Measurements from ENCODE around the gene TNFRSF18.

TNFRSF18 gene

DNA sequence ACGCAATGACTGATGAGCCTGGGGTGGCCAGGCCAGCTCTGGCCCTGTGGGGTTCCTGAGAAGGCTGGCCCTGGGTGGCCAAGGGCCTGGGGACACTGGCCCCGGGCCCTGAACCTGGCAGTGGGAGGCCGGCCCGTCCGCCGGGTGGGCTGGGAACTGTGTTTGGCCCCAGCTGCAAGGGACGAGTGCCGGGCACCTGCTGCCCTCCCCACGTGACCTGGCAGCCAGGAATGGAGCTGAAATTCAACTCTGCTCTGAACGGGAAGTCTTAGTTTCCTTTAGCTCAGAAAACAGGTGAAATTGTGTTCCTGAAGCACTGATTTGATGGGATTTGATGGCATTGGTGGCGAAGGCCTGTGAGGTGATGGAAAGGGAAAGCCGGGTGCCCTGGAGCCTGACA is 40.9 kb downstream of the TNFRSF18 start:
- H3K79me2 ChIP-seq (ENCODE audit: control insufficient read depth, low read length): no peaks in the 10 kb centered on the region
- no peaks in the 10 kb centered on the region for H4K20me1 ChIP-seq (ENCODE audit: control insufficient read depth, insufficient read depth, low read depth, low read length)
- H3K27me3 ChIP-seq (ENCODE audit: control insufficient read depth, low read length): peaks cover 21% of the 10 kb centered on the region
- no peaks in the 10 kb centered on the region for H3K36me3 ChIP-seq (ENCODE audit: control insufficient read depth, low read length)
- H3K4me2 ChIP-seq (ENCODE audit: low read length): no peak overlapping the region
- no peak overlapping the region for H3K27ac ChIP-seq (ENCODE audit: low read depth, low read length)
- H3K9me2 ChIP-seq (replicated peaks; ENCODE audit: control insufficient read depth, low read length): no peaks in the 10 kb centered on the region
- no peak overlapping the region for H3K4me3 ChIP-seq (ENCODE audit: low read length)
- no peaks in the 10 kb centered on the region for H3K9me3 ChIP-seq (ENCODE audit: control insufficient read depth, insufficient read depth, low read length)
- H3K4me1 ChIP-seq (ENCODE audit: control insufficient read depth, low read length): peaks cover 13% of the 10 kb centered on the region
- no peaks in the 10 kb centered on the region for H3F3A ChIP-seq (ENCODE audit: control insufficient read depth, insufficient read depth)
- TF ChIP-seq EZH2phosphoT487 (IDR thresholded peaks at IDR 0.05; ENCODE audit: borderline replicate concordance, low read length): no peak
- TF ChIP-seq, protein P1, sequence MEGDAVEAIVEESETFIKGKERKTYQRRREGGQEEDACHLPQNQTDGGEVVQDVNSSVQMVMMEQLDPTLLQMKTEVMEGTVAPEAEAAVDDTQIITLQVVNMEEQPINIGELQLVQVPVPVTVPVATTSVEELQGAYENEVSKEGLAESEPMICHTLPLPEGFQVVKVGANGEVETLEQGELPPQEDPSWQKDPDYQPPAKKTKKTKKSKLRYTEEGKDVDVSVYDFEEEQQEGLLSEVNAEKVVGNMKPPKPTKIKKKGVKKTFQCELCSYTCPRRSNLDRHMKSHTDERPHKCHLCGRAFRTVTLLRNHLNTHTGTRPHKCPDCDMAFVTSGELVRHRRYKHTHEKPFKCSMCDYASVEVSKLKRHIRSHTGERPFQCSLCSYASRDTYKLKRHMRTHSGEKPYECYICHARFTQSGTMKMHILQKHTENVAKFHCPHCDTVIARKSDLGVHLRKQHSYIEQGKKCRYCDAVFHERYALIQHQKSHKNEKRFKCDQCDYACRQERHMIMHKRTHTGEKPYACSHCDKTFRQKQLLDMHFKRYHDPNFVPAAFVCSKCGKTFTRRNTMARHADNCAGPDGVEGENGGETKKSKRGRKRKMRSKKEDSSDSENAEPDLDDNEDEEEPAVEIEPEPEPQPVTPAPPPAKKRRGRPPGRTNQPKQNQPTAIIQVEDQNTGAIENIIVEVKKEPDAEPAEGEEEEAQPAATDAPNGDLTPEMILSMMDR (IDR thresholded peaks at IDR 0.05; ENCODE audit: low read depth, low read length, poor library complexity, severe bottlenecking): no peak

DNA sequence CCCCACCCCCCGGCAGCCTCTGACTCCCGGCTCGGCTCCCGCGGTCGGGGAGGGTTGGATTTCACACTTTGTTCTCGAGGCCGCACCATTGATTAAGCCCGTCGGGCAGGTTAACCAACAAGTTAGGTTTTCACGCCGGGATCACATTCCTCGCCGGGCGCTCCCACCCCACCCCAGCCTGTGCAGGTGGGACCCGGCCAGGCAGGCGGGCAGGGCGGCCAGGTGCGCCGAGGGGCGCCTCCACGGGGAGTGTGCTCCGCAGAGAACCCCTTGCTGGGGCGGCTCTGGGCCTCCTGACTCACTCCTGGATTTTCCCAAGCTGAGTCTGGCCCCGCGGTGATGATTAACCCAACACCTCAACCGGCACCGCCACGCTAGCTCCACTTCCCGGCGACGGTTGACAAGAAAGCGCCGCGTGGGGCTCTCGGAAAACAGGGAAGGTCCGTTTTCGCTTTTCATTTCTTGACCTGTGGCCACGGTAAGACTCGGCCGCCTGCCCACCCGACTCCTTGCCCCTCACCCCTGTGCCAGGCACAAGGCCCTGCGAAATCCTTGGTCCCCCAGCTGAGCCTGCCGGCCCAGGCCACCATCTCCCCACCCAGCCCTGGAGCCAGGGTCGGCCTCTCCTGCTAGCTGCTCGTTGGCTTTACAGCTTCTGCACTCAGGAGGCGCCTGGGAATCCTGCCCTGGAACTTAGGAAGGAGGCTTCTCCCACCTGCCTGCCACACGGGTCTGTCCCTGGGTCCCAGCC is 41.5 kb downstream of the TNFRSF18 start:
- TF ChIP-seq, protein P1 (IDR thresholded peaks at IDR 0.05; ENCODE audit: low read depth, low read length, poor library complexity, severe bottlenecking): no peak
- no peak for TF ChIP-seq EZH2phosphoT487 (IDR thresholded peaks at IDR 0.05; ENCODE audit: borderline replicate concordance, low read length)
- H3K79me2 ChIP-seq (ENCODE audit: control insufficient read depth, low read length): no peaks in the 10 kb centered on the region
- no peaks in the 10 kb centered on the region for H3K9me3 ChIP-seq (ENCODE audit: control insufficient read depth, insufficient read depth, low read length)
- H3K4me2 ChIP-seq (ENCODE audit: low read length): no peak overlapping the region
- no peaks in the 10 kb centered on the region for H4K20me1 ChIP-seq (ENCODE audit: control insufficient read depth, insufficient read depth, low read depth, low read length)
- H3K4me1 ChIP-seq (ENCODE audit: control insufficient read depth, low read length): peaks cover 6% of the 10 kb centered on the region
- H3K27me3 ChIP-seq (ENCODE audit: control insufficient read depth, low read length): peaks cover 15% of the 10 kb centered on the region
- no peak overlapping the region for H3K27ac ChIP-seq (ENCODE audit: low read depth, low read length)
- no peaks in the 10 kb centered on the region for H3K9me2 ChIP-seq (replicated peaks; ENCODE audit: control insufficient read depth, low read length)
- no peaks in the 10 kb centered on the region for H3K36me3 ChIP-seq (ENCODE audit: control insufficient read depth, low read length)
- H3F3A ChIP-seq (ENCODE audit: control insufficient read depth, insufficient read depth): no peaks in the 10 kb centered on the region
- no peak overlapping the region for H3K4me3 ChIP-seq (ENCODE audit: low read length)

DNA sequence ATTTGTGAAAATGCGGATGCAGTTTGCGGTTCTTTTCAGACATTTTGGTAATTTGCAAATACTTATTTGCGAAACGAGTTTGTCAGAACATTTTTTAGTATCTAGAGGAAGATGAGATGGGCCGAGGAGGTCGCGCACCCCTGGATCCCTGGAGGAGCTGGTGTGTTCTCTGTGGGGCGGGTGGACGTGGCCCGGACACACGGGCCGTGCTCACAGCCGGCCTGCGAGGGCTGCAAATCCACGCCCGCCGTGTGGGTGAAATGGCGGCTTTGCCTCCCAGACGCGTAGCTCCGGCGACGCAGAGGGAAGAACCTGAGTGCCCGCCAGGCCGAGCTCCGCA is 42.1 kb downstream of the TNFRSF18 start:
- no peaks in the 10 kb centered on the region for H4K20me1 ChIP-seq (ENCODE audit: control insufficient read depth, insufficient read depth, low read depth, low read length)

More for the DNA sequence above, 42.1 kb downstream of the TNFRSF18 start:
- Histone ChIP-seq H3F3A (ENCODE audit: control insufficient read depth, insufficient read depth) (0 out of 2 replicates have a peak, but pooled peaks cover 1% of the 10 kb centered on the region), H3K79me2 (ENCODE audit: control insufficient read depth, low read length) (no peaks in the 10 kb centered on the region), H3K4me3 (ENCODE audit: low read length) (no peak overlapping the region), H3K9me3 (ENCODE audit: control insufficient read depth, insufficient read depth, low read length) (no peaks in the 10 kb centered on the region), H3K36me3 (ENCODE audit: control insufficient read depth, low read length) (no peaks in the 10 kb centered on the region), H3K4me2 (ENCODE audit: low read length) (no peak overlapping the region), H3K9me2 (replicated peaks; ENCODE audit: control insufficient read depth, low read length) (no peaks in the 10 kb centered on the region), H3K27me3 (ENCODE audit: control insufficient read depth, low read length) (peaks cover 10% of the 10 kb centered on the region), H3K4me1 (ENCODE audit: control insufficient read depth, low read length) (peaks cover 1% of the 10 kb centered on the region), H3K27ac (ENCODE audit: low read depth, low read length) (no peak overlapping the region)
- no peak for TF ChIP-seq EZH2phosphoT487 (IDR thresholded peaks at IDR 0.05; ENCODE audit: borderline replicate concordance, low read length)
- TF ChIP-seq, protein P1 (IDR thresholded peaks at IDR 0.05; ENCODE audit: low read depth, low read length, poor library complexity, severe bottlenecking): no peak

Measured in DOHH2 (cell line).